ENCODE measurements around the gene ARHGEF28. TPM values are rescaled to one million over a fixed set of nuclear protein-coding genes. Genes with fewer than 3 reads are reported as not detected.
A peak's percentile ranks its signal among the peaks of the same experiment; 100 is the strongest.

The ARHGEF28 gene
- total RNA-seq, 4 donors from 2014 or later: 9.8 to 18.7 (median 18.6) TPM

GRCh38 chr5:73899916-73900315, 273.9 kb downstream of the ARHGEF28 start:
- TF ChIP-seq EP300 (IDR thresholded peaks at IDR 0.05; ENCODE audit: low read depth) (no peak), POLR2A (IDR thresholded peaks at IDR 0.05) (no peak), POLR2AphosphoS5 (IDR thresholded peaks at IDR 0.05) (no peak), CTCF (IDR thresholded peaks at IDR 0.05) (no peak)
- Histone ChIP-seq H3K36me3 (no peaks in the 10 kb centered on the region), H3K4me3 (no peak overlapping the region), H3K4me1 (peaks cover 0 to 16% (median 3%) of the 10 kb centered on the region in 4 donors), H3K9me3 (no peaks in the 10 kb centered on the region), H3K27ac (no peak overlapping the region), H3K27me3 (no peaks in the 10 kb centered on the region)
- in situ Hi-C loops (cut with MboI; ENCODE audit: low pct_ligation_motif_present in 1 of 4, low pct_unique_long_range_greater_than_20kb in 1 of 4, low sequenced_read_pairs in 3 of 4): loop anchor here in 2 of 4 donors (5.0 kb wide), 1 partner anchor 747 kb away; no protein-coding TSS in a partner anchor
- DNase-seq: no peak
- intact Hi-C loops (cut with DNase I; ENCODE audit: low total_unique reads): no loop called here
- whole genome bisulfite sequencing, 2 donors (ENCODE audit: low coverage in 1 of 2): 75 to 87% methylated on average over 3 of the region's 3 CpGs

GRCh38 chr5:73900566-73900965, 274.6 kb downstream of the ARHGEF28 start:
- H3K4me1 ChIP-seq: peaks cover 0 to 16% (median 3%) of the 10 kb centered on the region in 4 donors
- in situ Hi-C loops (cut with MboI; ENCODE audit: low pct_ligation_motif_present in 1 of 4, low pct_unique_long_range_greater_than_20kb in 1 of 4, low sequenced_read_pairs in 3 of 4): loop anchor here in 2 of 4 donors (5.0 kb wide), 1 partner anchor 747 kb away; no protein-coding TSS in a partner anchor
- WGBS, 2 donors (ENCODE audit: low coverage in 1 of 2): 77 to 86% methylated on average over 7 of the region's 7 CpGs
- no peak overlapping the region for H3K4me3 ChIP-seq
- no peaks in the 10 kb centered on the region for H3K27me3 ChIP-seq
- TF ChIP-seq CTCF (IDR thresholded peaks at IDR 0.05) (no peak), POLR2AphosphoS5 (IDR thresholded peaks at IDR 0.05) (no peak), POLR2A (IDR thresholded peaks at IDR 0.05) (no peak), EP300 (IDR thresholded peaks at IDR 0.05; ENCODE audit: low read depth) (no peak)
- intact Hi-C loops (cut with DNase I; ENCODE audit: low total_unique reads): no loop called here
- no peaks in the 10 kb centered on the region for H3K36me3 ChIP-seq
- no peak for DNase-seq
- no peaks in the 10 kb centered on the region for H3K9me3 ChIP-seq
- H3K27ac ChIP-seq: no peak overlapping the region

DNA sequence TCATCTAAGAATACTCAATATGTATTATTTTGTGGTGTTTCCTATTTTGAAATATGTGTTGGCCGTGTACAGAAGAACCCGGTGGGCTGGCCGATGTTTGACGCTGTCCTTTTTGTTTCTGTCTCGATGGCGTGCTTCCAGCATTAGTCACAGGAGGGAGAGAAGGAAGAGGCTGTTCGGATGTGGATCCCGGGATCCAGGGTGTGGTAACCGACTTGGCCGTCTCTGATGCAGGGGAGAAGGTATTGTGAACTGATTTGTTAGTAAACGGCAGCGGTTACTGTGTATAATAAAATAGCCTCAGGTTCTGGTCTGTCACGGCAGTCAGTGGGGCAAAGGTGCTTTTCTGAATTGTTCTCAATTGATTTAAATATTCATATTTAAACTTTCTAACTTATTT, 275.0 kb downstream of the ARHGEF28 start:
- in situ Hi-C loops (cut with MboI; ENCODE audit: low pct_ligation_motif_present in 1 of 4, low pct_unique_long_range_greater_than_20kb in 1 of 4, low sequenced_read_pairs in 3 of 4): loop anchor here in 2 of 4 donors (5.0 kb wide), 1 partner anchor 746 kb away; no protein-coding TSS in a partner anchor
- intact Hi-C loops (cut with DNase I; ENCODE audit: low total_unique reads): no loop called here

GRCh38 chr5:73901455-73901854, 275.5 kb downstream of the ARHGEF28 start:
- intact Hi-C loops (cut with DNase I; ENCODE audit: low total_unique reads): no loop called here
- H3K36me3 ChIP-seq: no peaks in the 10 kb centered on the region
- WGBS, 2 donors (ENCODE audit: low coverage in 1 of 2): 18 to 33% methylated on average over 4 of the region's 4 CpGs
- TF ChIP-seq POLR2AphosphoS5 (IDR thresholded peaks at IDR 0.05) (no peak), POLR2A (IDR thresholded peaks at IDR 0.05) (no peak), CTCF (IDR thresholded peaks at IDR 0.05) (no peak), EP300 (IDR thresholded peaks at IDR 0.05; ENCODE audit: low read depth) (no peak)
- H3K4me1 ChIP-seq: peaks cover 0 to 16% (median 3%) of the 10 kb centered on the region in 4 donors
- DNase-seq: peak; percentile 25
- in situ Hi-C loops (cut with MboI; ENCODE audit: low pct_ligation_motif_present in 1 of 4, low pct_unique_long_range_greater_than_20kb in 1 of 4, low sequenced_read_pairs in 3 of 4): loop anchor here in 2 of 4 donors (5.0 kb wide), 1 partner anchor 746 kb away; no protein-coding TSS in a partner anchor
- H3K9me3 ChIP-seq: no peaks in the 10 kb centered on the region
- H3K4me3 ChIP-seq: no peak overlapping the region
- H3K27ac ChIP-seq: peak overlapping the region in 1 of 4 donors; percentile 41
- H3K27me3 ChIP-seq: no peaks in the 10 kb centered on the region

More for the DNA sequence above, 275.0 kb downstream of the ARHGEF28 start:
- H3K27me3 ChIP-seq: no peaks in the 10 kb centered on the region
- H3K4me3 ChIP-seq: no peak overlapping the region
- no peak for TF ChIP-seq POLR2A (IDR thresholded peaks at IDR 0.05)
- TF ChIP-seq EP300 (IDR thresholded peaks at IDR 0.05; ENCODE audit: low read depth): no peak
- TF ChIP-seq POLR2AphosphoS5 (IDR thresholded peaks at IDR 0.05): no peak
- TF ChIP-seq CTCF (IDR thresholded peaks at IDR 0.05): no peak
- 27 to 38% methylated on average over 8 to 13 of the region's 13 CpGs for WGBS, 2 donors (ENCODE audit: low coverage in 1 of 2)
- DNase-seq: peak; percentile 50
- H3K27ac ChIP-seq: peak overlapping the region in 1 of 4 donors; percentile 41
- H3K36me3 ChIP-seq: no peaks in the 10 kb centered on the region
- peaks cover 0 to 16% (median 3%) of the 10 kb centered on the region in 4 donors for H3K4me1 ChIP-seq
- no peaks in the 10 kb centered on the region for H3K9me3 ChIP-seq
